ENCODE measurements around the gene PDLIM1. TPM values are rescaled to one million over a fixed set of nuclear protein-coding genes. Genes with fewer than 3 reads are reported as not detected.

PDLIM1 gene
- total and polyA plus RNA-seq, 12 donors: 0.89 to 63.3 (median 31.2) TPM

DNA sequence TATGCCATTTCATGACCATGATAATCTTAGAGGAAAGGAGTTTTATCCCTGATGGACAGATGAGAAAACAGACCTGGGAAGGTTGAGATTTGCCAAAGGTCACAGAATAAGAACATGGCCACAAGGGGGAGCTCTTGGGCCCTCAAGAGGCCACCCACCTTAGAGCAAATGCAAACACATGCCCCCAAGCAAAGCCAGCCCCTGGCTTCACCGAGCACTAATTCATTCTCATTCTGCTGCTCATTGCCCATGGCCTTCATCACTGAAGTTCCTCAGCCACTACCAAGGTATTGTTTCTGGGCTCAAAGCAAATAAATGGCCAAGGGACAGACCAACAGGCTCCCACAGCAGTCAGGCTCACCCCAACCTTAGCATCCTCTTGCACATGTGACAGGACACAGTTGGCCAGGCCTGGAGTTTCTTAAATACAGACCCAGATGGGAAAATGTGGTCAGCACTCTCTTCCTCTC, 44.2 kb downstream of the PDLIM1 start:
- H3K27me3 ChIP-seq: no peaks in the 10 kb centered on the region
- no peak overlapping the region for H3K4me3 ChIP-seq
- no peak for TF ChIP-seq POLR2A (IDR thresholded peaks at IDR 0.05)
- TF ChIP-seq, protein P1, sequence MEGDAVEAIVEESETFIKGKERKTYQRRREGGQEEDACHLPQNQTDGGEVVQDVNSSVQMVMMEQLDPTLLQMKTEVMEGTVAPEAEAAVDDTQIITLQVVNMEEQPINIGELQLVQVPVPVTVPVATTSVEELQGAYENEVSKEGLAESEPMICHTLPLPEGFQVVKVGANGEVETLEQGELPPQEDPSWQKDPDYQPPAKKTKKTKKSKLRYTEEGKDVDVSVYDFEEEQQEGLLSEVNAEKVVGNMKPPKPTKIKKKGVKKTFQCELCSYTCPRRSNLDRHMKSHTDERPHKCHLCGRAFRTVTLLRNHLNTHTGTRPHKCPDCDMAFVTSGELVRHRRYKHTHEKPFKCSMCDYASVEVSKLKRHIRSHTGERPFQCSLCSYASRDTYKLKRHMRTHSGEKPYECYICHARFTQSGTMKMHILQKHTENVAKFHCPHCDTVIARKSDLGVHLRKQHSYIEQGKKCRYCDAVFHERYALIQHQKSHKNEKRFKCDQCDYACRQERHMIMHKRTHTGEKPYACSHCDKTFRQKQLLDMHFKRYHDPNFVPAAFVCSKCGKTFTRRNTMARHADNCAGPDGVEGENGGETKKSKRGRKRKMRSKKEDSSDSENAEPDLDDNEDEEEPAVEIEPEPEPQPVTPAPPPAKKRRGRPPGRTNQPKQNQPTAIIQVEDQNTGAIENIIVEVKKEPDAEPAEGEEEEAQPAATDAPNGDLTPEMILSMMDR (IDR thresholded peaks at IDR 0.05): peak; percentile 67 to 89 (median 76)
- no peaks in the 10 kb centered on the region for H3K9me3 ChIP-seq (replicated peaks in 1 of 3)
- 0 to 9% (median 2%) methylated on average over 1 of the region's 1 CpG for WGBS, 4 donors
- intact Hi-C loops (cut with DNase I): loop anchor here (2.0 to 10.0 kb wide), 3 partner anchors 112 to 118 kb away; no protein-coding TSS in a partner anchor
- no peaks in the 10 kb centered on the region for H3K4me1 ChIP-seq (replicated peaks in 1 of 2)
- DNase-seq: peak; percentile 61 to 87 (median 78)
- peak overlapping the region in 2 of 5 donors; percentile 14 to 31 for H3K27ac ChIP-seq
- H3K36me3 ChIP-seq (replicated peaks in 1 of 2): peaks cover 0 to 14% of the 10 kb centered on the region in 2 donors

DNA sequence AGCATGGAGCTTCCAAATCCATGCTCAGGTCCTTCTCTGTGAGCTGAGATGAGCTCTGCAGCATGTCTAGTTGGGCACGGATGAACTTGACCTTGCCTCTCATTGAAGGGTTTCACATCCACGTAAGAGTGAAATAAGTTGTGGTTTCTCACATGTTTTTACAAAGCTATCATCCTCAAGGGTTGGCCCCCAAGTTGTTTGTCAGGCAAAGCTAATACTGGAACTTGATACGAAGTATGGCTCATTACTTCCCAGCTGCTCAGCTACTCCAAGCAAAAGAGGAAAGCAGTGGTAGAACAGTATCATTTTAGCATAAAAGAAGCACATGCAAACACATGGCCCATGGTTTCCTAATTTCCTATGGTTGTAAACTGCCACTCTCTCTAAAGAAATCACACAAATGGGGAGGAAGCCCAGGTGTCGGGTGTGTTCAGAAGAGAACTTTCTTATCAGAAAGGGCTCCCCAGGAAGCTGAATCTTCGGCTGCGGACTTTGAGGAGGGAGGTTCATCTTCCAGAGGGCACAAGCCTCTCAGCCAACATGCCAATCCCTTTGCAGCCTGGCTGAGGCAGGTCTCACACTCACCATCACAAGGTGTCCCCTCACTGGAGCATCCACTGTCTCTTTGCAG, 45.3 kb downstream of the PDLIM1 start:
- DNase-seq: no peak
- Histone ChIP-seq H3K27ac (no peak overlapping the region), H3K27me3 (no peaks in the 10 kb centered on the region), H3K36me3 (replicated peaks in 1 of 2) (peaks cover 0 to 14% of the 10 kb centered on the region in 2 donors), H3K9me3 (replicated peaks in 1 of 3) (no peaks in the 10 kb centered on the region), H3K4me1 (replicated peaks in 1 of 2) (no peaks in the 10 kb centered on the region), H3K4me3 (no peak overlapping the region)
- TF ChIP-seq, protein P1 (IDR thresholded peaks at IDR 0.05): no peak
- no peak for TF ChIP-seq POLR2A (IDR thresholded peaks at IDR 0.05)
- intact Hi-C loops (cut with DNase I): loop anchor here (2.0 to 10.0 kb wide), 3 partner anchors 111 to 119 kb away; no protein-coding TSS in a partner anchor
- WGBS, 4 donors: 59 to 71% (median 65%) methylated on average over 6 of the region's 6 CpGs

DNA sequence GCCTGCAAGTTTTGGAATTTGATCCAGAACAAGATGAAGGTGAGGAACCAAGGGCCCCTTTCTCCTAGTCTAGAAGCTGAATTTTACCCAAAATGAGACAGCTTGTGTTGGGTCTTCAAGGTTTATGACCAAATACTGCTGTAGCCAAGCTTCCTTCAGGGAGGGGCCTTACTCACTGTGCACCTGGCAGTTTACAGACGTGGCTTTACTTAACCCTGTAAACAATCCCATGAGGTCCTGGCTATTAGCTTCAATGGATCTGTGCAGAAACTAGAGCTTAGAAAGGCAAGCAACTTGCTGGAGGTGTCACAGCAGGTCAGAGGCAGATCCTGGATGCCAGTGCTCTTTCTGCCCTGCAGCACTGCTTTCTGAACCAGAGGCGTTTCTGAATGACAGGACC, 46.7 kb downstream of the PDLIM1 start:
- TF ChIP-seq, protein P1 (IDR thresholded peaks at IDR 0.05): no peak
- no peak for TF ChIP-seq POLR2A (IDR thresholded peaks at IDR 0.05)
- H3K36me3 ChIP-seq (replicated peaks in 1 of 2): peaks cover 0 to 14% of the 10 kb centered on the region in 2 donors
- 63 to 92% (median 69%) methylated on average over 1 to 2 of the region's 2 CpGs for WGBS, 4 donors
- H3K27ac ChIP-seq: no peak overlapping the region
- H3K4me1 ChIP-seq (replicated peaks in 1 of 2): no peaks in the 10 kb centered on the region
- no peak for DNase-seq
- intact Hi-C loops (cut with DNase I): loop anchor here (5.0 to 10.0 kb wide), 2 partner anchors 109 to 112 kb away; no protein-coding TSS in a partner anchor
- H3K9me3 ChIP-seq (replicated peaks in 1 of 3): no peaks in the 10 kb centered on the region
- H3K27me3 ChIP-seq: no peaks in the 10 kb centered on the region
- H3K4me3 ChIP-seq: no peak overlapping the region

DNA sequence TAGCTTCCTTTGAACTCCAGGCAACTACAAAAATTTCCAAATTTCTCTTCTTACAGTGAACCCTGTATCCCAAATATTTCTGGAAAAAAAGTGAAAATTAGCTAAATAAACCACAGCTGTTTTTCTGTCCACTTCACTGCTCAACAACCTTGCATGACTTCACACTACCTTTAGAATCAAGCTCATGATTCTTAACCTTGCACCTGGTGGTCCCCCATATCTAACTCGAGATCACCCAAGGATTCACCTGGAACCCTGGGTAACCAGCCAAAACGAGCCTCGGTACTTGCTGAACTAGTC, 47.5 kb downstream of the PDLIM1 start:
- no peak overlapping the region for H3K27ac ChIP-seq
- H3K36me3 ChIP-seq (replicated peaks in 1 of 2): peaks cover 0 to 14% of the 10 kb centered on the region in 2 donors
- no peak for DNase-seq
- H3K9me3 ChIP-seq (replicated peaks in 1 of 3): no peaks in the 10 kb centered on the region
- TF ChIP-seq POLR2A (IDR thresholded peaks at IDR 0.05): no peak
- TF ChIP-seq, protein P1 (IDR thresholded peaks at IDR 0.05): no peak
- WGBS, 4 donors: 44 to 57% (median 50%) methylated on average over 3 of the region's 3 CpGs
- no peak overlapping the region for H3K4me3 ChIP-seq
- H3K27me3 ChIP-seq: no peaks in the 10 kb centered on the region
- H3K4me1 ChIP-seq (replicated peaks in 1 of 2): no peaks in the 10 kb centered on the region
- intact Hi-C loops (cut with DNase I): loop anchor here (5.0 to 10.0 kb wide), 2 partner anchors 108 to 111 kb away; no protein-coding TSS in a partner anchor

Measured in adrenal gland (tissue), 12 donors.